ENCODE data around the gene ATP2A2. TPM values are rescaled to one million over a fixed set of nuclear protein-coding genes. Genes with fewer than 3 reads are reported as not detected.
"Not testable (repeated sequence)": the region's sequence is repeated elsewhere in the genome, so short reads cannot be mapped to it uniquely, and the experiment has no call there.

The ATP2A2 gene
- total RNA-seq, 2 experiments from 2014 or later: 126 to 131 TPM

DNA sequence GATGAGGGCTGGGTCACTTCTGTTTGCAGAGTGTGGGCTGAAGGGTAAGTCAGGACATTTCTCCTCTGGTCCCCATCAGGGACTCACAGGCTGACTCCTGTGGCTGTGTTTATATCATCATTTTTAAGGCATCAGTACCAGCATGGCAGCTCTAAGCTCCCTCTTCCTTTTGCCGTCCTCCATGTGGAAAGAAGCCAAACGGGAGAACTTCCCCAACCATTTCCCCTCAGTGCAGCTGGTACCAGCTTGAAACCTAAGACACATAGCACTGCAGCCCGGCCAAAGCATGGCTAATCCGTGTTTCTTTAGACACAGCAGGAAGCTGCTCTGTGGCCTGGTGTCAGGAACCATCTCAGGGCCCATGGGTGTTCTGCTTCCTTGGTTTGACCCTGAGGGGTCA is 31.9 kb upstream of the ATP2A2 start:
- no peak overlapping the region for H3K4me3 Mint-ChIP-seq
- no peaks in the 10 kb centered on the region for H3K36me3 Mint-ChIP-seq (ENCODE audit: low read depth)
- no peaks in the 10 kb centered on the region for H3K9me3 Mint-ChIP-seq
- H3K4me1 Mint-ChIP-seq: no peaks in the 10 kb centered on the region
- DNase-seq: no peak
- ChIA-PET CTCF (interaction anchor here (0.6 to 2.7 kb wide), 3 partner anchors 9 to 216 kb away, joined by 3 to 9 read pairs (median 3); no protein-coding TSS in a partner anchor), POLR2A (no interaction called here)
- H3K27me3 Mint-ChIP-seq: no peaks in the 10 kb centered on the region
- H3K27ac Mint-ChIP-seq: no peak overlapping the region

- no peaks in the 10 kb centered on the region for H3K27me3 Mint-ChIP-seq
- ChIA-PET POLR2A (no interaction called here), CTCF (interaction anchor here (1.1 to 2.7 kb wide), 2 partner anchors 10 to 148 kb away, joined by 3 to 9 read pairs; no protein-coding TSS in a partner anchor)
- no peaks in the 10 kb centered on the region for H3K36me3 Mint-ChIP-seq (ENCODE audit: low read depth)
- H3K4me3 Mint-ChIP-seq: no peak overlapping the region
- no peak overlapping the region for H3K27ac Mint-ChIP-seq
- no peak for DNase-seq
- no peaks in the 10 kb centered on the region for H3K9me3 Mint-ChIP-seq
- no peaks in the 10 kb centered on the region for H3K4me1 Mint-ChIP-seq
Observed at GRCh38 chr12:110249716-110250225, 31.3 kb upstream of the ATP2A2 start.

DNA sequence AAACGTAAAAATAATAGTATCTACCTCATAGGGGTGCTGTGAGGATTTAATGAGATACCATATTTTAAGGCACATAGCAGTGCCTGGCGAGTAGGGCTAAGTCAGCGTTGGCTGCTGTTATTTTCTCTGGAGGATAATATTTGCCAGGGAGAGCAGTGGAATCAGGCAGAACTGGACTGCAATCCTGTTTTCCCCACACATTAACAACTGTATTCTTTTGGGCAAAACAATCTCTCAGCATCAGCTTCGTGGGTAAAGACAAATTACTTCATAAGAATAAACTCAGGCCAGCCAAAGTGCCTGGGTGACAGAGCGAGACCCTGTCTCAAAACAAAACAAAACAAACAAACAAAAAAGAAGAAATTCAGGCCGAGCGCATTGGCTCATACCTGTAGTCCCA is 29.7 kb upstream of the ATP2A2 start:
- Mint-ChIP-seq H3K27ac (no peak overlapping the region), H3K36me3 (ENCODE audit: low read depth) (no peaks in the 10 kb centered on the region), H3K9me3 (no peaks in the 10 kb centered on the region), H3K27me3 (no peaks in the 10 kb centered on the region), H3K4me1 (no peaks in the 10 kb centered on the region), H3K4me3 (no peak overlapping the region)
- CTCF ChIA-PET: no interaction called here
- no peak for DNase-seq
- POLR2A ChIA-PET: interaction anchor here (0.7 kb wide), 1 partner anchor 89 kb away, joined by 6 read pairs; no protein-coding TSS in a partner anchor

DNA sequence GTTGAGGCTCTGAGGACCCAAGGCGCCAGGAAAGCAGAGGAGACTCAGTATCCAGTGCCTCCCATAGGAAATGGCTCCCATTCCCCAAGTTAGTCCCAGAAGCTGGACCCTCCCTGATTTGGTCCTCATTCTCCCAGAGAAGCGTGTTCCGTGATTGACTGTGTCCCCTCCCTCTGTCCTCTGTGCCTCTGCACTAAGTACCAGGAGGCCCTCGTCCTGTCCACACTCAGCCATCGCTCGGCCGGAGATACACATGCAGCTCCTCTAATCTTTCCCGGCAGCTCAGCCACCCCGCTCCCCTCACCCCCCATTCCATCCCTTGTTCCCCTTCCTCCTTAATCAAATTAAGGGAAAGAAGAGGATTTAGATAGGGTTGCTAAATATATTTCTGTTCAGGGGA is 28.3 kb upstream of the ATP2A2 start:
- Mint-ChIP-seq H3K9me3 (no peaks in the 10 kb centered on the region), H3K4me1 (no peaks in the 10 kb centered on the region), H3K27ac (no peak overlapping the region), H3K27me3 (no peaks in the 10 kb centered on the region), H3K36me3 (ENCODE audit: low read depth) (no peaks in the 10 kb centered on the region), H3K4me3 (no peak overlapping the region)
- no peak for DNase-seq
- ChIA-PET CTCF (interaction anchor here (0.5 to 0.7 kb wide), 2 partner anchors 26 to 562 kb away, joined by 3 read pairs; no protein-coding TSS in a partner anchor), POLR2A (no interaction called here)

DNA sequence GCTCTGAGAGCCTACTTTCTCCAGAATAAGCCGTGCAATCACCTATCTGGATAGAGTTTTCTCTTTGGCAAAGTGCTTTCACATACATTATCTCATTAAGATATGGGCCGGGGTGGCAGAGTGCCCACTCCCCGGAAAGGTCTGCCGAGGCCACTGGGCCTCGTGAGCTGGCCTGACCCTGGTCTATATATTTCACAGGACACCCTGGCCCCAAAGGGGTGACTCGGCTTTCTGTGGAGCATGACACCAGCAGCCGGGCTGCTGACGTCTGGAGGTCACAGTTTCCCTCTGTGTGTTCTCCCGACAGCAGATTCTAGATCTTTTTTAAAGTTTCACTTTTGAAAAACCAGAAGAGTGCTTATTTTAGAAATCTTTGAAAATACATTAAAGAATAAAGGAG is 27.9 kb upstream of the ATP2A2 start:
- no peak for DNase-seq
- ChIA-PET CTCF (interaction anchor here (0.5 kb wide), 1 partner anchor 26 kb away, joined by 3 read pairs; no protein-coding TSS in a partner anchor), POLR2A (interaction anchor here (0.7 kb wide), 1 partner anchor 25 kb away, joined by 3 read pairs; no protein-coding TSS in a partner anchor)
- Mint-ChIP-seq H3K36me3 (ENCODE audit: low read depth) (no peaks in the 10 kb centered on the region), H3K4me3 (no peak overlapping the region), H3K27ac (no peak overlapping the region), H3K4me1 (no peaks in the 10 kb centered on the region), H3K27me3 (no peaks in the 10 kb centered on the region), H3K9me3 (no peaks in the 10 kb centered on the region)

DNA sequence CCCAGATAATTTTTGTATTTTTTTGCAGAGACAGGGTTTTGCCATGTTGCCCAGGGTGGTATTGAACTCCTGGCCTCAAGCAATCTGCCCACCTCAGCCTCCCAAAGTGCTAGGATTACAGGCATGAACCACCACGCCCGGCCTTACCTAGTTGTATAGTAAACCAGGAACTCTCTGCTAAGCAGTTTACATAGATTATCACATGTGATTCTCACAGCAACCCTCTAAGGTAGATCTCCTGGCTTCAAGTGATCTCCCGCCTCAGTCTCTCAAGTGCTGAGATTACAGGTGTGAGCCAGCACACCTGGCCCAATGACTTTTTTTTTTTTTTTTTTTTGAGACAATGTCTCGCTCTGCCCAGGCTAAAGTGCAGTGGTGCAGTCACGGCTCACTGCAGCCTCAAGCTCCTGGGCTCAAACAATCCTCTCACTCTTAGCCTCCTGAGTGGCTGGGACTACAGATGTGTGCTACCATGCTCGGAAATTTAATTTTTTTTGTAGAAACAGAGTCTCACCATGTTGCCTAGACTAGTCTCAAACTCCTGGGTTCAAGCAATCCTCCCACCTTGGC is 26.0 kb upstream of the ATP2A2 start:
- Mint-ChIP-seq H3K27ac (no peak overlapping the region), H3K4me1 (no peaks in the 10 kb centered on the region), H3K4me3 (no peak overlapping the region), H3K36me3 (ENCODE audit: low read depth) (no peaks in the 10 kb centered on the region), H3K27me3 (peaks cover 2% of the 10 kb centered on the region), H3K9me3 (no peaks in the 10 kb centered on the region)
- DNase-seq: no peak
- ChIA-PET POLR2A (no interaction called here), CTCF (interaction anchor here (0.5 kb wide), 1 partner anchor 1060 kb away, joined by 3 read pairs; no protein-coding TSS in a partner anchor)

DNA sequence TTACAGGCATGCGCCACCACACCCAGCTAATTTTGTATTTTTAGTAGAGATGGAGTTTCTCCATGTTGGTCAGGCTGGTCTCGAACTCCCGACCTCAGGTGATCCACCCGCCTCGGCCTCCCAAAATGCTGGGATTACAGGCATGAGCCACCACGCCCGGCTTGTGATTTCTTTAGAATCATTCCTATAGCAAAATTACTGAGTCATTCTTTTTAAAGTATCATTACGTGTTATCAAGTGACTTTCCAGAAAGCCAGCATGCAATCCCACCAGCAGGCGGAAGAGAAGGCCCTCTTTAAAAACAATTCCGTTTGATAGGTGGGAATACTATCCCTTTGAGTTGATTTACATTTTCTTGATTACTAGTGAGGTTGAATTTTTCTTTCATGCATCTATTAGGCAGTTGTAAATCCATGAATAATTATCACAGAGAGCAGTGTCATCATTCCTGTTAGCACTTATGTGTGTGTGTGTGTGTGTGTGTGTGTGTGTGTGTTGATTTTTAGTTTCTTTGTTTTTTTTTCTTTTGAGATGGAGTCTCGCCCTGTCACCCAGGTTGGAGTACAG is 25.1 kb upstream of the ATP2A2 start:
- H3K4me3 Mint-ChIP-seq; H3K27me3 Mint-ChIP-seq; DNase-seq; CTCF ChIA-PET; H3K4me1 Mint-ChIP-seq; POLR2A ChIA-PET; H3K36me3 Mint-ChIP-seq (ENCODE audit: low read depth); H3K9me3 Mint-ChIP-seq; H3K27ac Mint-ChIP-seq: not testable (repeated sequence)

DNA sequence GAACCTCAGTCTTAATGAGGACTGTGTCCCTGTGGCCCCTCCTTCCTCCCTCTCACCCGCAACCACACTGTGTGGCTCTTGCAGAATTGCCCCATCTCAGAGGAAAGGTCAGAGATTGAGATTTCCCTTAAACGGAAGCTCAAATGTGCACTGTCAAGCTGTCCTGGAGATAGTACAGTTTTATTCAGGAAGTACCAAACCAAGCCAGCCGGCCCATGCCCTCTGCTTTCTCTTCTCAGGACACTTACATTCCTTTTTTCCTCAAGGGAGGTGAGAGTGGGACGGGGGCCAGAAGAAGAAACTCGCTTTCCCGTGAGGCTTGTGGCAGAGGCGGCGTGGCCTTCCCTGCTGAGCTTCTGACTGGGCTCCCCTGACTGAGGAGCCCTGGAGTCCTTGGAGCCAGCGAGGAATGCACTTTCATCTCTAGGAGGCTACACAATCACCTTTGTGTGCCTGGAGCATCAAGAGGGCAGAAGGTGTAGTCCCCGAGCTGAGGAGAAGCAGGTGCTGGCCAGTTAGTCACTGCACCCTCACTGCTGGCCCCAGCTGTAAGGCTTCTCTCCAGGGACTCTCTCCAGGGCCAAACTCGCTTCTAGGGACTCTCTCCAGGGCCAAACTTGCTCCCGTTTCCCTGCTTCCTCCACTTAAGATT is 24.1 kb upstream of the ATP2A2 start:
- ChIA-PET POLR2A (no interaction called here), CTCF (no interaction called here)
- H3K27me3 Mint-ChIP-seq: peaks cover 2% of the 10 kb centered on the region
- no peak overlapping the region for H3K27ac Mint-ChIP-seq
- no peak for DNase-seq
- H3K36me3 Mint-ChIP-seq (ENCODE audit: low read depth): no peaks in the 10 kb centered on the region
- H3K4me3 Mint-ChIP-seq: no peak overlapping the region
- H3K4me1 Mint-ChIP-seq: no peaks in the 10 kb centered on the region
- H3K9me3 Mint-ChIP-seq: no peaks in the 10 kb centered on the region

DNA sequence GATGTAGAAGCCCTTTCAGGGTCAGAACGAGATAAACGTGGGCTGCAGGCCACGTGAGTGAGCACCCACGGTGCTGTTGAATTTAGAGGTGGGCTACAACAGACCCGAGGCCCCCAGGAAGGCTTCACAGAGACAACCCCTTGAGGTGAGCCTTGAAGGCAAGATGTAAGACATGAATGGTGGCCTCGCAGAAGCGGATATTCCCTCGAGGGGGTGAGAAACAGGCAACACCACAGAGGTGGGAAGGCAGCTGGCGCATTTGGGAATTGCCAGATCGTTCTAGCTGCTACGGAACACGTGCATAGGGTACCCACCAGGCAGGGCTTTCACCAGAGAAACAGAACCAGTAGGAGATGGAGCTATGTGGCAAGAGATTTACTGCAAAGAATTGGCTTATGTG is 22.6 kb upstream of the ATP2A2 start:
- Mint-ChIP-seq H3K9me3 (no peaks in the 10 kb centered on the region), H3K27me3 (peaks cover 5% of the 10 kb centered on the region), H3K4me1 (no peaks in the 10 kb centered on the region), H3K27ac (no peak overlapping the region), H3K36me3 (ENCODE audit: low read depth) (no peaks in the 10 kb centered on the region), H3K4me3 (no peak overlapping the region)
- CTCF ChIA-PET: no interaction called here
- no peak for DNase-seq
- POLR2A ChIA-PET: no interaction called here

- H3K36me3 Mint-ChIP-seq (ENCODE audit: low read depth): no peaks in the 10 kb centered on the region
- POLR2A ChIA-PET: no interaction called here
Observed at GRCh38 chr12:110262442-110263388, 18.3 kb upstream of the ATP2A2 start.

GRCh38 chr12:110266381-110266960 is 14.6 kb upstream of the ATP2A2 start:
- Mint-ChIP-seq H3K27ac (no peak overlapping the region), H3K4me1 (no peaks in the 10 kb centered on the region)

More at GRCh38 chr12:110262442-110263388, 18.3 kb upstream of the ATP2A2 start:
- Mint-ChIP-seq H3K27ac (no peak overlapping the region), H3K4me3 (no peak overlapping the region), H3K27me3 (peaks cover 10% of the 10 kb centered on the region), H3K9me3 (no peaks in the 10 kb centered on the region), H3K4me1 (no peaks in the 10 kb centered on the region)
- CTCF ChIA-PET: no interaction called here
- DNase-seq: no peak

GRCh38 chr12:110266980-110267620 is 13.9 kb upstream of the ATP2A2 start:
- H3K4me3 Mint-ChIP-seq: no peak overlapping the region
- no peaks in the 10 kb centered on the region for H3K4me1 Mint-ChIP-seq
- H3K36me3 Mint-ChIP-seq (ENCODE audit: low read depth): no peaks in the 10 kb centered on the region
- POLR2A ChIA-PET: no interaction called here
- DNase-seq: no peak
- peaks cover 26% of the 10 kb centered on the region for H3K27me3 Mint-ChIP-seq
- no peak overlapping the region for H3K27ac Mint-ChIP-seq
- no peaks in the 10 kb centered on the region for H3K9me3 Mint-ChIP-seq
- CTCF ChIA-PET: interaction anchor here (0.5 to 1.3 kb wide), 4 partner anchors 12 to 191 kb away, joined by 3 to 6 read pairs (median 4); no protein-coding TSS in a partner anchor

More at GRCh38 chr12:110266381-110266960, 14.6 kb upstream of the ATP2A2 start:
- Mint-ChIP-seq H3K36me3 (ENCODE audit: low read depth) (no peaks in the 10 kb centered on the region), H3K27me3 (peaks cover 22% of the 10 kb centered on the region), H3K4me3 (no peak overlapping the region), H3K9me3 (no peaks in the 10 kb centered on the region)
- no peak for DNase-seq
- ChIA-PET POLR2A (no interaction called here), CTCF (interaction anchor here (0.5 to 1.3 kb wide), 4 partner anchors 12 to 191 kb away, joined by 3 to 6 read pairs (median 4); no protein-coding TSS in a partner anchor)

All from activated CD4-positive, alpha-beta T cell treated with anti-CD3 and anti-CD28 coated beads, Interleukin-2, amount 10 ng/mL, durations not matched to agents 7 days and 5 days (primary cell).